ENCODE data around the gene TVP23C. TPM values are rescaled to one million over a fixed set of nuclear protein-coding genes. Genes with fewer than 3 reads are reported as not detected.
A peak's percentile ranks its signal among the peaks of the same experiment; 100 is the strongest.
"Not testable (repeated sequence)": the region's sequence is repeated elsewhere in the genome, so short reads cannot be mapped to it uniquely, and the experiment has no call there.

TVP23C gene
- total RNA-seq (2014; rRNA removed; shearing (Covaris generic); ENCODE audit: low replicate concordance) = 5.7 and 8.8 TPM in 2 replicates

DNA sequence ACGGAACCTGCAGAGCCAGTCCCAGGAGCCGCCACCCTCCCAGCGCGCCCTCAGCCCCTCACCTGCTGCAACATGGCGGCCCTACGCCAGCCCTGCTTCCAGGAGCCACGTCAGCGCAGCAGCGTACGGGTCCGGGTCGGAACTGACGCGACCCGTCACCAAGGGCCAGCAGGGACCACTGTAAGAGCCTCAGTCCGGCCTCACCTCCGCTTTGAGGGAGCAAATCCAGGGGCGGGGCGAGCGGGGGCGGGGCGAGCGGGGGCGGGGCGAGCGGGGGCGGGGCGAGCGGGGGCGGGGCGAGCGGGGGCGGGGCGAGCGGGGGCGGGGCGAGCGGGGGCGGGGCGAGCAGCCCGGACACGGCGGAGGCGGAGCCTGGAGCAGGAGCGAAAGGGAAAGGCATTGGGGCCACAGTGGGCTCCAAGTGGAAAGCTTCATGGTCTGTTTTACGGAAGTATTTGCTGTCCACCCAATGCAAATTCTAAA is at the start of gene TVP23C:
Gene TVP23C, minus strand, starts transcription at position 109 of the 483 bp plus-strand sequence. Its CDS starts 35 bp downstream, at position 74.
- H3K9me3 ChIP-seq, H3K36me3 ChIP-seq, H3K27me3 ChIP-seq: not testable (repeated sequence)
- H3K4me3 ChIP-seq = peak within 1 kb of the TSS; percentile 62
- peak; percentile 61 for DNase-seq

GRCh38 chr17:15592960-15593359 is 29.7 kb upstream of the TVP23C start:
- H3K36me3 ChIP-seq, H3K4me3 ChIP-seq, H3K27me3 ChIP-seq, H3K9me3 ChIP-seq, DNase-seq: not testable (repeated sequence)

GRCh38 chr17:15591986-15592385 is 28.7 kb upstream of the TVP23C start:
- H3K9me3 ChIP-seq, H3K4me3 ChIP-seq, H3K36me3 ChIP-seq, H3K27me3 ChIP-seq, DNase-seq: not testable (repeated sequence)

DNA sequence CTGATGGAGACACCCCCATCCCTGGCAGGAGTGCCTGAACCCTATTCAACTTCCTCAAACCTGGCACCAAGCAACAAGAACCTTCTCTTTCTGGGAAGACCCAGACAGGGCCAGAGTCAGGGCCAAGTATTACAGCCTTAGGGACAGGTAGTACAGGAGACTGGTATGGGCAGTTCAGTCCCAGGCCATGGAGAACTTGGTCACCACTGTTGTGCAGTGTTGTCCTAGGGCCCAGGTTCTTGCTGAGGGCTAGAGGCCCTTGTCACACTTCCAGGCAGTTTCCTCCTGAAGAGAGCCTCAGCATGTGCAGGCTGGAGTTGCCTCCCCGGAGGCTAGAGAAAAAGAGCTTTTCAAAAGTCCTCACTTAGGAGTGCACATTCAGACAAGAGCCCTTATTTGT is 27.6 kb upstream of the TVP23C start:
- H3K36me3 ChIP-seq, H3K27me3 ChIP-seq, H3K4me3 ChIP-seq, DNase-seq, H3K9me3 ChIP-seq: not testable (repeated sequence)

GRCh38 chr17:15589544-15590536 is 26.6 kb upstream of the TVP23C start:
- not testable (repeated sequence) for H3K4me3 ChIP-seq, H3K27me3 ChIP-seq, H3K9me3 ChIP-seq, DNase-seq, H3K36me3 ChIP-seq

DNA sequence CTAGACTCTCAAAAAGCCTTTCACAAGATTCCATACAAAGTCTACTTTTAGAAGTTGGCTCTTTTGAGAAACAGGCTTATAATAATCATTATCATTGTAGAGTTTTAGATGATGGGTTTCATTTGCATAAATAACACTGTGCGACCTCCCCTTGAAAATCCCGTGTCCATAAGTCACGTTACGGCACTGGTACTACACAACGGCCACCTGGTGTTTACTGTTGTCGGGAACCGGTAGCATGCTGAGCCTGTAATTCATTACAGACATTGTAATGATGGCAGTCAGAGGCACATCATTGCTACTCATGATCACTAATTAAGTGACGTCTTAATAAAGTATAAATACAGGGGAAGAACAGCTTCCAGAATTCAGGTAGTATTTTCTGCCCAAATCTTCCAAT is 24.7 kb upstream of the TVP23C start:
- not testable (repeated sequence) for H3K27me3 ChIP-seq

GRCh38 chr17:15583313-15583712 is 20.0 kb upstream of the TVP23C start:
- DNase-seq, H3K27me3 ChIP-seq, H3K9me3 ChIP-seq, H3K4me3 ChIP-seq, H3K36me3 ChIP-seq: not testable (repeated sequence)

More for the DNA sequence above, 24.7 kb upstream of the TVP23C start:
- not testable (repeated sequence) for DNase-seq, H3K36me3 ChIP-seq, H3K4me3 ChIP-seq, H3K9me3 ChIP-seq

GRCh38 chr17:15581462-15581861 is 18.2 kb upstream of the TVP23C start:
- H3K36me3 ChIP-seq, DNase-seq, H3K9me3 ChIP-seq, H3K4me3 ChIP-seq, H3K27me3 ChIP-seq: not testable (repeated sequence)

DNA sequence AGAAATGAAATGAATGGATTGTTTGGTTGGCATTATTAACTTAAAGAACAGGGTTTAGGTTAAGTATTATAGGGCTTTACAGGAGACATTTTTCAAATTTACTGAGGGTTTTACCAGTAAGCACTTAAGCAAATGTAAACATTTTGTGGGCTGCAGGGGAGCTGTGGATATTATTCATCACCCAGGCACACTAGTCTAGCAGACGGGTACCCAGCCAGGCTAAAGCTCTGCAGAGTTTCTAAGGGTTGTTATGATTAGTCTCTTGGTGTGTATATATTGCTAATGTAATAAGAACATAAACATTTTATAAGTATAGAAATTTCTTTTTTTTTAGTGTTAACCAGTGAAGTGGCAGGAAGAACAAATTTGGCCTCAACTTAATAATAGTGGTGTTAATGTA is 13.6 kb upstream of the TVP23C start:
- not testable (repeated sequence) for H3K4me3 ChIP-seq, H3K36me3 ChIP-seq, DNase-seq, H3K27me3 ChIP-seq, H3K9me3 ChIP-seq

- not testable (repeated sequence) for H3K4me3 ChIP-seq, H3K27me3 ChIP-seq, H3K36me3 ChIP-seq, H3K9me3 ChIP-seq
- DNase-seq = peak; percentile 3
Observed at GRCh38 chr17:15574660-15575059, 11.4 kb upstream of the TVP23C start.

GRCh38 chr17:15573870-15574269 is 10.6 kb upstream of the TVP23C start:
- H3K9me3 ChIP-seq, DNase-seq, H3K36me3 ChIP-seq, H3K4me3 ChIP-seq, H3K27me3 ChIP-seq: not testable (repeated sequence)

DNA sequence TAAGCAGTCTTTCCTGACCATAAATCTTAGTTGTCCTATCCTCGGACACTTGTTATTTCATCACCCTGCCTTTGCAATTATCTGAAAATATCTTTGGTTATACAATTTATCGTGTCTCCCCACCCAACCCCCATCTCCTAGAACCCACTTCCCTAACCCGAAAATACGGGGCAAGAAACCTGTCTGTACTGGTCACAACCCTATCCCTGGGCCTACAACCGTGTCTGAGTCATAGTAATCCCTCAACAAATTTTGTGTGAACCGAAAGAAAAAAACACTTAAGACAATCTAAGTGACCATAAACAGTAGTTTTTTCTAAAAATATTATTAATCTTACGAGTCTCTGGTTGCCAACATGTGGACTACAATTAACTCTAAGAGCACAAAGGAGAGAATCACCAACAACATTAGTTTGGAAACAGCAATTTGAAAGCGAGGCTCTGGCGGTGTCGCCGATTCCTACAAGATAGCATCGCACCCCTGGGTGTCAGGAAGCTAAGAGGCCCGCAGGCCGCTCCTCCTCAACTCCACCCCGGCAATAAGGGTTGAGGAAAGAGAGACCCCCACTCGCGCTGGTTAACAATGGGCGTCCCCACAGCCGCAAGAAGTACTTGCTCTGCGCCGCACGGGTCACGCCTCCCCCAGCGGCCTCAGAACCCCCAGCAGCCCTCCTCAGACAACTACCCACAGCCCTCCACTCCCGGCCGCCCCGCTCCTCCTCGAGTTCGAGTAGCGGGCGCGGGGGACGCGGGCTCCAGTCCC is 489 bp downstream of the TVP23C start:
- not testable (repeated sequence) for H3K9me3 ChIP-seq, H3K36me3 ChIP-seq, H3K27me3 ChIP-seq, DNase-seq
- peak overlapping the region; percentile 62 for H3K4me3 ChIP-seq

DNA sequence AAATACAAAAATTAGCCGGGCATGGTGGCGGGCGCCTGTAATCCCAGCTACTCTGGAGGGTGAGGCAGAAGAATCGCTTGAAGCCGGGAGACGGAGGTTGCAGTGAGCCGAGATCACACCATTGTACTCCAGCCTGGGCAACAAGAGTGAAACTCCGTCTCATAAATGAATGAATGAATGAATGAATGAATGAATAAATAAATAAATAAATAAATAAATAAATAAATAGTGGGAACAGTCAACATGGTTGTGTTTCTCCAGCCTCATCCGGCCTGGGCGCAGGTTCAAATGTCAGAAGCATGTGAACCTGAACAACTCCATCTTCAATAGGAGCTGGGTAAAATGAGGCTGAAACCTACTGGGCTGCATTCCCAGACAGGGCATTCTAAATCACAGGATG is 1.8 kb downstream of the TVP23C start:
- not testable (repeated sequence) for DNase-seq, H3K4me3 ChIP-seq, H3K9me3 ChIP-seq, H3K36me3 ChIP-seq, H3K27me3 ChIP-seq

- not testable (repeated sequence) for H3K36me3 ChIP-seq, DNase-seq, H3K4me3 ChIP-seq, H3K27me3 ChIP-seq, H3K9me3 ChIP-seq
Observed at GRCh38 chr17:15558403-15559105, 4.7 kb downstream of the TVP23C start.

- H3K4me3 ChIP-seq, DNase-seq, H3K9me3 ChIP-seq, H3K27me3 ChIP-seq, H3K36me3 ChIP-seq: not testable (repeated sequence)
Observed at GRCh38 chr17:15557334-15557832, 5.9 kb downstream of the TVP23C start.

- H3K27me3 ChIP-seq, H3K9me3 ChIP-seq, H3K4me3 ChIP-seq, DNase-seq, H3K36me3 ChIP-seq: not testable (repeated sequence)
Observed at GRCh38 chr17:15552932-15553331, 10.4 kb downstream of the TVP23C start.

- not testable (repeated sequence) for H3K4me3 ChIP-seq, H3K27me3 ChIP-seq, DNase-seq, H3K36me3 ChIP-seq, H3K9me3 ChIP-seq
Observed at GRCh38 chr17:15549552-15549951, 13.7 kb downstream of the TVP23C start.

Measured in MG63 (cell line).